IMR-90 (cell line): Measurements from ENCODE around the gene EXOC6B. TPM values are rescaled to one million over a fixed set of nuclear protein-coding genes. Genes with fewer than 3 reads are reported as not detected.
A peak's percentile ranks its signal among the peaks of the same experiment; 100 is the strongest.

ENCODE experiments used
- ATAC-seq: fragments of 200-7000 bp; cut with Tn5 transposase; 2 replicates; pipeline ENCODE4 v1.9.1; 2020; ENCODE audit warnings: low read depth, mild to moderate bottlenecking, moderate library complexity
- BruUV-seq: library from RNA; stranded (reverse); fragments of 400-500 nt; replicated peaks from 2 replicates; lab custom pipeline; 2021; lab: Mats Ljungman, UMichigan
- CTCF ChIA-PET: fragments of 300-600 bp; formaldehyde crosslinking; extraction: SDS; loops from one replicate; lab custom pipeline; 2021; ENCODE audit warnings: antibody characterized with exemption; lab: Yijun Ruan, JAX
- POLR2A ChIA-PET: fragments of 300-600 bp; sonication (Branson Sonifier 250); formaldehyde crosslinking; loops from one replicate; lab custom pipeline; 2022; ENCODE audit warnings: antibody characterized with exemption; ENCODE audit not compliant: unreplicated experiment; lab: Charles Lee
- DNase-seq: peaks from one replicate; pipeline ENCODE4 v3.0.0; 2013
- H2AFZ ChIP-seq: replicated peaks from 2 replicates; pipeline ENCODE3; 2013; ENCODE audit warnings: low read length, mild to moderate bottlenecking; ENCODE audit not compliant: poor library complexity
- H2AK5ac ChIP-seq: 2 replicates; pipeline ENCODE4 v1.6.1; 2013; ENCODE audit warnings: low read depth, low read length, inconsistent platforms
- H2AK9ac ChIP-seq: replicated peaks from 2 replicates; pipeline ENCODE3; 2013; ENCODE audit warnings: mild to moderate bottlenecking, low read depth, low read length, moderate library complexity; ENCODE audit not compliant: poor library complexity
- H2BK120ac ChIP-seq: 2 replicates; pipeline ENCODE4 v1.6.1; 2013; ENCODE audit warnings: low read depth, low read length, inconsistent platforms
- H2BK15ac ChIP-seq: 3 replicates; pipeline ENCODE4 v1.6.1; 2013; ENCODE audit warnings: low read depth, low read length, inconsistent platforms
- H2BK20ac ChIP-seq: 2 replicates; pipeline ENCODE4 v1.6.1; 2013; ENCODE audit warnings: low read depth, mild to moderate bottlenecking, inconsistent platforms, low read length, moderate library complexity
- H2BK5ac ChIP-seq: 2 replicates; pipeline ENCODE4 v1.6.1; 2013; ENCODE audit warnings: mild to moderate bottlenecking, low read depth, low read length, inconsistent platforms; ENCODE audit not compliant: poor library complexity, severe bottlenecking
- H3K14ac ChIP-seq: replicated peaks from 2 replicates; pipeline ENCODE4 v1.6.1; 2013; ENCODE audit warnings: low read depth, low read length, inconsistent platforms
- H3K18ac ChIP-seq: 2 replicates; pipeline ENCODE4 v1.6.1; 2013; ENCODE audit warnings: low read depth, low read length, control low read depth
- H3K23ac ChIP-seq: 2 replicates; pipeline ENCODE4 v1.6.1; 2013; ENCODE audit warnings: low read depth, low read length, inconsistent platforms
- H3K27ac ChIP-seq: 2 replicates; pipeline ENCODE4 v1.5.1; 2013; ENCODE audit warnings: mild to moderate bottlenecking, control low read depth, low read length; ENCODE audit not compliant: insufficient read depth
- H3K27me3 ChIP-seq: 2 replicates; pipeline ENCODE4 v1.6.1; 2013; ENCODE audit warnings: low read length; ENCODE audit not compliant: control insufficient read depth, insufficient read depth
- H3K36me3 ChIP-seq: 2 replicates; pipeline ENCODE4 v1.6.1; 2013; ENCODE audit warnings: low read length, mixed read lengths; ENCODE audit not compliant: control insufficient read depth, insufficient read depth
- H3K4ac ChIP-seq: 2 replicates; pipeline ENCODE4 v1.6.1; 2013; ENCODE audit warnings: low read depth, low read length, inconsistent platforms
- H3K4me1 ChIP-seq: 2 replicates; pipeline ENCODE4 v1.6.1; 2013; ENCODE audit warnings: low read length, mixed read lengths; ENCODE audit not compliant: control insufficient read depth, insufficient read depth
- H3K4me2 ChIP-seq: 2 replicates; pipeline ENCODE4 v1.6.1; 2013; ENCODE audit warnings: low read depth, mild to moderate bottlenecking, control low read depth, low read length, moderate library complexity
- H3K4me3 ChIP-seq: 2 replicates; pipeline ENCODE4 v1.5.1; 2013; ENCODE audit warnings: low read depth, mild to moderate bottlenecking, control low read depth, low read length, moderate library complexity; ENCODE audit not compliant: insufficient read depth
- H3K56ac ChIP-seq: 2 replicates; pipeline ENCODE4 v1.6.1; 2013; ENCODE audit warnings: low read length, inconsistent platforms; ENCODE audit not compliant: insufficient read depth; ENCODE audit errors: extremely low read depth
- H3K79me1 ChIP-seq, 2 experiments: 2 replicates each; pipeline ENCODE4 v1.6.1; 2013; ENCODE audit warnings: low read length in 2 of 2, inconsistent platforms in 1 of 2, low read depth in 1 of 2
- H3K9ac ChIP-seq: 2 replicates; pipeline ENCODE4 v1.6.1; 2013; ENCODE audit warnings: low read depth, low read length, control low read depth
- H3K9me1 ChIP-seq: 2 replicates; pipeline ENCODE4 v1.6.1; 2013; ENCODE audit warnings: low read length, inconsistent platforms; ENCODE audit not compliant: insufficient read depth
- H3K9me3 ChIP-seq: 2 replicates; pipeline ENCODE4 v1.6.1; 2013; ENCODE audit warnings: low read length; ENCODE audit not compliant: control insufficient read depth, insufficient read depth
- H4K20me1 ChIP-seq: 2 replicates; pipeline ENCODE4 v1.6.1; 2013; ENCODE audit warnings: low read length, inconsistent platforms; ENCODE audit not compliant: insufficient read depth
- H4K5ac ChIP-seq: 2 replicates; pipeline ENCODE4 v1.6.1; 2013; ENCODE audit warnings: mild to moderate bottlenecking, low read depth, low read length, control low read depth
- H4K8ac ChIP-seq, 2 experiments: 2 replicates each; pipeline ENCODE4 v1.6.1; 2013; ENCODE audit warnings: low read depth in 2 of 2, low read length in 2 of 2, control low read depth in 1 of 2, inconsistent platforms in 1 of 2
- H4K91ac ChIP-seq: 2 replicates; pipeline ENCODE4 v1.6.1; 2013; ENCODE audit warnings: low read depth, low read length, inconsistent platforms; ENCODE audit not compliant: insufficient read depth
- RFX5 ChIP-seq: IDR thresholded peaks from 2 replicates; pipeline ENCODE4 v1.8.0; 2012; ENCODE audit warnings: low read depth, mild to moderate bottlenecking, low read length, moderate library complexity
- SMC3 ChIP-seq: fragments of 150-350 bp; IDR thresholded peaks from 2 replicates; pipeline ENCODE4 v1.6.1; 2016; ENCODE audit warnings: low read depth, mild to moderate bottlenecking, antibody characterized with exemption, low read length, moderate library complexity
- dilution Hi-C: fragments of 300-500 bp; cut with HindIII; formaldehyde crosslinking; loops from one replicate; pipeline ENCODE4 v1.14.3; 2018; ENCODE audit warnings: low sequenced_read_pairs; ENCODE audit not compliant: unreplicated experiment
- in situ Hi-C: fragments of 300-500 bp; cut with MboI; formaldehyde crosslinking; loops from 3 replicates; pipeline ENCODE4 v1.14.3; 2019; ENCODE audit warnings: low sequenced_read_pairs, inconsistent platforms, mixed read lengths
- intact Hi-C: fragments of 100-400 bp; cut with micrococcal nuclease; formaldehyde crosslinking; loops from 2 replicates; pipeline ENCODE4 v1.10.0; 2022
- polyA plus RNA-seq, 3 experiments: library from polyadenylated mRNA; depleted of rRNA; stranded (reverse); fragments of >200 nt; gene quantifications; 2 replicates each; pipeline ENCODE4 v1.2.3, GENCODE V29; 2012; ENCODE audit warnings: low replicate concordance in 1 of 3
- total RNA-seq: library from RNA; depleted of rRNA; stranded (reverse); fragments of >200 nt; gene quantifications from 2 replicates; pipeline ENCODE4 v1.2.3, GENCODE V29; 2012

EXOC6B gene
- total and polyA plus RNA-seq, 2 of the 4 experiments (the other 2 are of a cell fraction) = 10.2 to 29.4 TPM

DNA sequence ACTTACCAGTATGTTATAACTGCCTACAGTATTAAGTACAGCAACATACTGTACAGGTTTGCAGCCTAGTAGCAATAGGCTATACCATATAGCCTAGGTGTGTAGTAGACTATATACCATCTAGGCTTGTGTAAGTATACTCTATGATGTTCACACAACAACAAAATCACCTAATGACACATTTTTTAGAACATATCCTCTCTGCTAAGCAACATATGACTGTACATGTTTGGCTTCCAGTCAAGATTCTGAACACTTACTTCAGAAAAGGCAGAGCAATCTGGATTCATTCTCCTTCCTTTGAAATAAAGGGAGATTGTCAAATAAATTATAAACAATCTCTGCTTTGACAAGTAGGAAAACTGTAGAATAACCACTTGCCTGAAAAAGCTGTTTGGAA, 81.8 kb downstream of the EXOC6B start:
- no peak overlapping the region for H3K27ac ChIP-seq
- DNase-seq (peak; percentile 67), ATAC-seq (peak; percentile 32; the same call in 1 of the 2 replicates)
- no peak overlapping the region for H2BK15ac ChIP-seq
- H4K5ac ChIP-seq = no peak overlapping the region
- H3K4ac ChIP-seq = no peak overlapping the region
- no TSS peak for BruUV-seq
- H3K23ac ChIP-seq = no peak overlapping the region
- H4K20me1 ChIP-seq = no peaks in the 10 kb centered on the region
- POLR2A ChIA-PET = no interaction called here
- intact Hi-C loops = loop anchor here (2.0 to 10.0 kb wide), 3 partner anchors 165 to 593 kb away; no protein-coding TSS in a partner anchor
- no peak overlapping the region for H3K18ac ChIP-seq
- no peak overlapping the region for H2AK5ac ChIP-seq
- H3K36me3 ChIP-seq = peaks cover 3% of the 10 kb centered on the region
- H3K9me1 ChIP-seq = no peaks in the 10 kb centered on the region
- H3K4me2 ChIP-seq = no peak overlapping the region
- CTCF ChIA-PET = interaction anchor here (0.5 to 1.4 kb wide), 2 partner anchors 164 to 587 kb away, joined by 3 to 4 read pairs; no protein-coding TSS in a partner anchor
- H2BK20ac ChIP-seq = no peak overlapping the region
- H2AK9ac ChIP-seq = no peak overlapping the region
- H2AFZ ChIP-seq = no peak overlapping the region
- no peak overlapping the region for H2BK5ac ChIP-seq
- H3K27me3 ChIP-seq = no peaks in the 10 kb centered on the region
- no peak overlapping the region for H3K56ac ChIP-seq
- no peak overlapping the region for H3K9ac ChIP-seq
- in situ Hi-C loops = loop anchor here (10.0 to 25.0 kb wide), 4 partner anchors 159 to 1207 kb away; no protein-coding TSS in a partner anchor
- no peak overlapping the region for H2BK120ac ChIP-seq
- H3K4me1 ChIP-seq = no peaks in the 10 kb centered on the region
- H3K4me3 ChIP-seq = no peak overlapping the region
- H3K9me3 ChIP-seq = no peaks in the 10 kb centered on the region
- TF ChIP-seq RFX5 (peak; percentile 90), SMC3 (no peak)
- dilution Hi-C loops = no loop called here
- H4K8ac ChIP-seq = no peak overlapping the region
- no peak overlapping the region for H3K14ac ChIP-seq
- H4K91ac ChIP-seq = no peak overlapping the region
- peaks cover 6 to 7% of the 10 kb centered on the region in 2 experiments; a peak in 1 of 4 replicates for H3K79me1 ChIP-seq
